ENCODE data around the gene HAPSTR1. TPM values are rescaled to one million over a fixed set of nuclear protein-coding genes. Genes with fewer than 3 reads are reported as not detected.

The HAPSTR1 gene
- total and polyA plus RNA-seq, 2 of the 8 experiments (the other 6 are each of a cell fraction or from before 2014, with no cell fraction given), result 11.9 to 66.1 TPM

DNA sequence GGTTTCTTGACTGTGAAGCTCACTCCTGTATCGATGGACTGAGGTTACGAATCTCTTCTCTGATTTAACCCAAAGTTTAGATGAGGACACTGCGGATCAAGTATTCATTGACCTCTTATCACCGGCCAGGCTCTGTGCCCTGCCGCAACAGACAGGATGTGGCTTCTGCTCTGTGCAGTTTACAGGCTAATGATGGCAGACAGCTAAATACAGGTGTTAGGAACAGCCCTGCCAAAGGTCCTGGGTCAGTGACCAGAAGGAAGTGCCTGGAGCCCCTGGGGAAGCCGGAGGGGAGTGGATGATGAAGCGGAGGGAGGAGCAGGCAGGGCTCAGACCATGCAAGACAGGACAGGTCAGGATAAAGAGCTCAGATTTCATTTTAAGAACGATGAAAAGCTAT, 44.4 kb downstream of the HAPSTR1 start:
- H3K56ac ChIP-seq (replicated peaks; ENCODE audit: insufficient read length, low read depth, low read length), result no peak overlapping the region
- H3K23me2 ChIP-seq (ENCODE audit: low read depth, low read length), result no peaks in the 10 kb centered on the region
- H3K9ac ChIP-seq (replicated peaks in 1 of 4; ENCODE audit: extremely low read depth in 1 of 4, low read depth in 3 of 4, low read length in 3 of 4), result no peak overlapping the region
- ChIA-PET CTCF (ENCODE audit: partially characterized antibody) (interaction anchor here (0.5 to 2.4 kb wide), 13 partner anchors 9 to 1045 kb away, joined by 3 to 20 read pairs (median 3); no protein-coding TSS in a partner anchor), POLR2A (ENCODE audit: partially characterized antibody) (interaction anchor here (0.8 to 1.0 kb wide), 2 partner anchors 11 to 14 kb away, joined by 3 read pairs; no protein-coding TSS in a partner anchor)
- no peak overlapping the region for H4K5ac ChIP-seq (ENCODE audit: insufficient read length, low read depth, low read length)
- H3K4ac ChIP-seq (replicated peaks; ENCODE audit: insufficient read length, low read depth, low read length), result no peak overlapping the region
- H3K23ac ChIP-seq (ENCODE audit: insufficient read length), result no peak overlapping the region
- H2BK12ac ChIP-seq (ENCODE audit: low read depth, low read length), result no peak overlapping the region
- H3K4me2 ChIP-seq (ENCODE audit: insufficient read depth in 1 of 2, low read depth in 2 of 2, low read length in 2 of 2), result no peak overlapping the region
- no peak overlapping the region for H3K18ac ChIP-seq (ENCODE audit: extremely low read depth, low read length)
- H2BK20ac ChIP-seq (ENCODE audit: low read length), result no peak overlapping the region
- H3K9me3 ChIP-seq (ENCODE audit: insufficient read depth in 2 of 2, low read depth in 1 of 2, low read length in 1 of 2), result no peaks in the 10 kb centered on the region
- 94% methylated on average over 8 of the region's 8 CpGs; no CpG with 5 or more reads in 1 of the 2 experiments for WGBS, 2 experiments (ENCODE audit: extremely low coverage in 1 of 2, insufficient coverage in 1 of 2, insufficient read length in 1 of 2, insufficient replicate concordance in 2 of 2, low coverage in 1 of 2, low lambda C conversion rate in 2 of 2, missing lambda C conversion rate in 1 of 2)
- no peak overlapping the region for H2AFZ ChIP-seq (ENCODE audit: low read length)
- H4K20me1 ChIP-seq (replicated peaks in 1 of 2; ENCODE audit: control insufficient read depth in 1 of 2, insufficient read depth in 2 of 2, low read length in 2 of 2), result no peaks in the 10 kb centered on the region
- DNase-seq (ENCODE audit: low read depth in 1 of 2, low spot score in 2 of 2) (no peak), FAIRE-seq (no peak)
- H3K36me3 ChIP-seq (ENCODE audit: control insufficient read depth in 2 of 4, insufficient read depth in 4 of 4, low read length in 3 of 4), result no peaks in the 10 kb centered on the region
- H4K8ac ChIP-seq (ENCODE audit: extremely low read depth, insufficient read depth, low read length), result no peak overlapping the region
- H2BK15ac ChIP-seq (ENCODE audit: low read length), result no peak overlapping the region
- H2BK120ac ChIP-seq (replicated peaks; ENCODE audit: low read depth, low read length), result no peak overlapping the region
- H3K79me2 ChIP-seq (ENCODE audit: control insufficient read depth in 1 of 2, insufficient read depth in 2 of 2, low read length in 2 of 2), result no peaks in the 10 kb centered on the region
- no peak overlapping the region for H3K27ac ChIP-seq (ENCODE audit: low read depth, low read length)
- H3K79me1 ChIP-seq (ENCODE audit: low read depth, low read length), result peaks cover 2% of the 10 kb centered on the region; the same call in 1 of the 2 replicates
- no peak overlapping the region for H4K91ac ChIP-seq (replicated peaks; ENCODE audit: insufficient read length, low read length)
- no peaks in the 10 kb centered on the region; a peak in 2 of 7 replicates for H3K4me1 ChIP-seq (replicated peaks in 1 of 4; ENCODE audit: control insufficient read depth in 3 of 4, insufficient read depth in 4 of 4, low read length in 3 of 4)
- H3K27me3 ChIP-seq (replicated peaks in 1 of 4; ENCODE audit: control insufficient read depth in 3 of 4, extremely low read depth in 1 of 4, insufficient read depth in 3 of 4, low read length in 3 of 4), result no peaks in the 10 kb centered on the region
- H3K14ac ChIP-seq (ENCODE audit: insufficient read length), result no peak overlapping the region
- H3K4me3 ChIP-seq (ENCODE audit: extremely low read depth in 1 of 4, insufficient read depth in 2 of 4, low read depth in 3 of 4, low read length in 4 of 4), result no peak overlapping the region
- no peak overlapping the region for H2AK5ac ChIP-seq (ENCODE audit: low read depth, low read length)
- H2BK5ac ChIP-seq (ENCODE audit: low read depth, low read length), result no peak overlapping the region
- TF ChIP-seq MAFK (IDR thresholded peaks at IDR 0.05; ENCODE audit: low read depth, low read length) (no peak), CHD1 (IDR thresholded peaks at IDR 0.05; ENCODE audit: low read depth, low read length) (no peak), RFX5 (IDR thresholded peaks at IDR 0.05; ENCODE audit: borderline replicate concordance, low read depth, low read length) (no peak), HDAC2 (IDR thresholded peaks at IDR 0.05; ENCODE audit: borderline replicate concordance in 1 of 2, low read depth in 2 of 2, low read length in 2 of 2) (no peak), SUZ12 (IDR thresholded peaks at IDR 0.05; ENCODE audit: low read length) (no peak), RXRA (IDR thresholded peaks at IDR 0.05; ENCODE audit: insufficient read depth, low read depth, low read length) (no peak), JUND (IDR thresholded peaks at IDR 0.05; ENCODE audit: low read length) (no peak), BCL11A (IDR thresholded peaks at IDR 0.05; ENCODE audit: low read depth in 2 of 2, low read length in 2 of 2) (no peak), GABPA (IDR thresholded peaks at IDR 0.05; ENCODE audit: borderline replicate concordance, insufficient read depth, low read length) (no peak), KDM5A (IDR thresholded peaks at IDR 0.05; ENCODE audit: low read length) (no peak), TEAD4 (IDR thresholded peaks at IDR 0.05; ENCODE audit: low read depth, low read length) (no peak)
- TF ChIP-seq, protein P1, sequence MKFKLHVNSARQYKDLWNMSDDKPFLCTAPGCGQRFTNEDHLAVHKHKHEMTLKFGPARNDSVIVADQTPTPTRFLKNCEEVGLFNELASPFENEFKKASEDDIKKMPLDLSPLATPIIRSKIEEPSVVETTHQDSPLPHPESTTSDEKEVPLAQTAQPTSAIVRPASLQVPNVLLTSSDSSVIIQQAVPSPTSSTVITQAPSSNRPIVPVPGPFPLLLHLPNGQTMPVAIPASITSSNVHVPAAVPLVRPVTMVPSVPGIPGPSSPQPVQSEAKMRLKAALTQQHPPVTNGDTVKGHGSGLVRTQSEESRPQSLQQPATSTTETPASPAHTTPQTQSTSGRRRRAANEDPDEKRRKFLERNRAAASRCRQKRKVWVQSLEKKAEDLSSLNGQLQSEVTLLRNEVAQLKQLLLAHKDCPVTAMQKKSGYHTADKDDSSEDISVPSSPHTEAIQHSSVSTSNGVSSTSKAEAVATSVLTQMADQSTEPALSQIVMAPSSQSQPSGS (IDR thresholded peaks at IDR 0.05; ENCODE audit: low read length), result no peak

Measured in H1 (cell line).